Measurements from ENCODE around the gene TLCD2.
A peak's percentile ranks its signal among the peaks of the same experiment; 100 is the strongest.
"Not testable (repeated sequence)": the region's sequence is repeated elsewhere in the genome, so short reads cannot be mapped to it uniquely, and the experiment has no call there.

TLCD2 gene

DNA sequence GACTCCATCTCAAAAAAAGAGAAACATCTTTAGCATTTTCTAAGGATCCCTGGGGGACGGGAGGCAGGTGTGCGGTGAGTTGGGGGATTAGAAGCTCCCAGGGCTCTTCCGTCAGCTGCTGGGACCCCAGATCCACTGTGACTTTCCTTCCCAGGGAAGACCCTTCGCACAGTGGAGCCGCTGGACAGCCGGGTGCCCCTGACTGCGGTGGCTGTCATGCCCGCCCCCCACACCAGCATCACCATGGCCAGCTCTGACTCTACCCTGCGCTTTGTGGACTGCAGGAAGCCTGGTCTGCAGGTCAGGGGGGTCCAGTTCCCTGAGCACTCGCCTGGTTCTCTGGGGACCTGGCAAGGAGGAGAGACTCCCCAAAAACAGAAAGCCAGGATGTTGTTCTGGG lies 25.2 kb upstream of the TLCD2 start:
- DNase-seq, result no peak

DNA sequence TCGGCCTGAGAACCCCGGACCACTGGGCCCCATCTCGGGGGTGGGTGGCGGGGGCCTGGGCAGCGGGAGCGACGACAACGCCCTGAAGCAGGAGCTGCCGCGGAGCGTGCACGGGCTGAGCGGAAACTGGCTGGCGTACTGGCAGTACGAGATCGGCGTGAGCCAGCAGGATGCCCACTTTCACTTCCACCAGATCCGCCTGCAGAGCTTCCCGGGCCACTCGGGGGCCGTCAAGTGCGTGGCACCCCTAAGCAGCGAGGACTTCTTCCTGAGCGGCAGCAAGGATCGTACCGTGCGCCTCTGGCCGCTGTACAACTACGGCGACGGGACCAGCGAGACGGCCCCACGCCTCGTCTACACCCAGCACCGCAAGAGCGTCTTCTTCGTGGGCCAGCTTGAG lies 23.6 kb upstream of the TLCD2 start:
- DNase-seq, result no peak

DNA sequence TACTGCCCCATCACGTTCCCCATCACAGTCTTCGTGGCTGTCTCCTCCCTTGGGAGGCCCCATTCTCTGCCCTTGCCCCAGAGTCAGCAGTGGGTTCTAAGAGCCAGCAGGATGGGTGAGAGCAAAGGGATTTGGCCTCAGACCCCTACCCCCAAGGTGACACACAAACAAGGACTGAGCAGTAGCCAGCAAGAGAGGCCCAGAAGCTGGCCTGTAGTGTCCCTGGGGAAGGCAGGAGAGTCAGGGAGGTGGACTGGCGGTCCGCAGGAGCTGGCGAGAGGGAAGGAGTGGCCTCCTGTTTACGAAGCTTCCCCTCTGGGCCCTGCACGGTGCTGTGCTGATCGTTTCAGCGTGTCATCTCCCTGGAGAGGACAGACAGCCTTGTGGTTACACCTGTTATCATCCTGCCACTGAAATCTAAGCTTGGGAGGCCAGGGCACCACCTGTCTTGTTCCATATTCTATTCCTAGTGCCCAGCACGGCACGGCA lies 22.7 kb upstream of the TLCD2 start:
- DNase-seq, result no peak

DNA sequence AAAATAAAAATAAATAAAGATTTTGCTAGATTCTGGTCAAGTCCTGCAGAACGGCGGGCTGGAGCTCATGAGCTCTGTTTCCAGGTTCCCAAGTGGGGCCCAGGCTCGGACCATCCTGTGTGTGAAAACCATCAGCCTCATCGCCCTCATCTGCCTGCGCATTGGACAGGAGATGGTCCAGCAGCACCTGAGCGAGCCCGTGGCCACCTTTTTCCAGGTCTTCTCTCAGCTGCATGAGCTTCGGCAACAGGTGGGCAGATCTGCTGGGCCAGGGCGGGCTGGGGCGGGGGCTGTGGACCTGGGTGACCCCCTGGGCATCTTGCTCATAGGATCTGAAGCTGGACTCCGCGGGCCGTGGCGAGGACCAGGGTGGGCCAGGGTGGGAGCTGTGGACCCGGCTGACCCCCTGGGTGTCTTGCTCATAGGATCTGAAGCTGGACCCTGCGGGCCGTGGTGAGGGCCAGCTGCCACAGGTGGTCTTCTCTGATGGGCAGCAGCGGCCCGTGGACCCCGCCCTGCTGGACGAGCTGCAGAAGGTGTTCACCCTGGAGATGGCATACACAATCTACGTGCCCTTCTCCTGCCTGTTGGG lies 22.2 kb upstream of the TLCD2 start:
- DNase-seq, result no peak

DNA sequence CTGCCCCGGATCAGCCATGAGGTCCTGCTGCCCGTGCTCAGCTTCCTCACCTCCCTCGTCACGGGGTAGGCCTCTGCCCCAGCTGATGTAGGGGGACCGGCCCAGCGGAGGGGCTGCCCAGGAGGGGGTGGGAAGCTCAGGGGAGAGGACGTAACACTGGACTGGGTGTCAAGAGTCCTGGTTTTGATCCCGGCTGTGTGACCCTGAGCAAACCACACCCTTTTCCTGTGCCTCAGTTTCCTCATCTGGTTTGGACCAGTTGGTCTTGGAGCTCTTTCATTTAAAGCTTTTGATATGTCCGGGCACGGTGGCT lies 21.0 kb upstream of the TLCD2 start:
- no peak for DNase-seq

DNA sequence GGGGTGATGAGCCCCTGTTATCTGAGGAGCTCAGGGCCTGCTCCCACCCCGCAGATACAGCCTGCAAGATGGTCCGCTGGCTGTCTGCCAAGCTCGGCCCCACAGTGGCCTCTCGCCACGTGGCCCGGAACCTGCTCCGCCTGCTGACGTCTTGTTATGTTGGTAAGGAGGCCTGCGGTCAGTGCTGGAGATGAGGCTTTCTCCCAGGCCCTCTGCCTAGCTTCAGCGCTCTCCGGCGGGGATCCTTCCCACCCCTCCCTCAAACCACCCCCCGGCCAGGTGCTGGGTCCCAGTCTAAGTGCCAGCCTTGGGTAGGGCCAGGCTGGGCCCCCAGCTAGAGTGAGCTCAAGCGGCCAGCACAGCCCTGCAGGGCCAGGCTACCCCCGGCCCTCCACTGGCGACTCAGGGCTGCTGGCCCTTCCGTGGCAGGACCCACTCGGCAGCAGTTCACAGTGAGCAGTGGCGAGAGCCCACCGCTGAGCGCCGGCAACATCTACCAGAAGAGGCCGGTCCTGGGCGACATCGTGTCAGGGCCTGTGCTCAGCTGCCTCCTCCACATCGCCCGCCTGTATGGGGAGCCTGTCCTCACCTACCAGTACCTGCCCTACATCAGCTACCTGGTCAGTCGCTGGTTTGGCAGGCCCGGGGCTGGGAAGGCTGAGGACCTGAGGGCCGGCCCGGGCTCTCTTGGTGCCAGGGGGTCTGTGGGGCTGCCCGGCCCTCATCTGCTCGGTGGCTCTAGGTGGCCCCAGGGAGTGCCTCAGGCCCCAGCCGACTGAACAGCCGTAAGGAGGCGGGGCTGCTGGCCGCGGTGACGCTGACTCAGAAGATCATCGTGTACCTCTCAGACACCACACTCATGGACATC lies 20.4 kb upstream of the TLCD2 start:
- peak; percentile 49 for DNase-seq

DNA sequence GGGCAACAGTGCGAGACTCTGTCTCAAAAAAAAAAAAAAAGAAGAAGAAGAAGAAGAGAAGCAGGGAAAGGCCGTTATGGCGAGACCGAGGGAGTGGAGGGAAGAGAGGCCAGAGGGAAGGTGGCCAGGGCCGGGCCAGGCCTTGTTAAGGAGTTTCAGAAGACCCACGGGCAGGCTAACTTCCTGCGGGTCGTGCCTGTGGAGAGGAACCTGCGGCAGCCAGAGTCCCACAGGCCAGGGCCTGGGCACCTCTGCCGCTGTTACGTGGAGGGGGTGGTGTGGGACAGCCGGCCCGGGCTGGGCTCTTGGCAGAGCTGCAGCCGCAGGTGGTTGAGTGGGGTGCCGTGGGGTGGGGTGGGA lies 19.8 kb upstream of the TLCD2 start:
- no peak for DNase-seq

DNA sequence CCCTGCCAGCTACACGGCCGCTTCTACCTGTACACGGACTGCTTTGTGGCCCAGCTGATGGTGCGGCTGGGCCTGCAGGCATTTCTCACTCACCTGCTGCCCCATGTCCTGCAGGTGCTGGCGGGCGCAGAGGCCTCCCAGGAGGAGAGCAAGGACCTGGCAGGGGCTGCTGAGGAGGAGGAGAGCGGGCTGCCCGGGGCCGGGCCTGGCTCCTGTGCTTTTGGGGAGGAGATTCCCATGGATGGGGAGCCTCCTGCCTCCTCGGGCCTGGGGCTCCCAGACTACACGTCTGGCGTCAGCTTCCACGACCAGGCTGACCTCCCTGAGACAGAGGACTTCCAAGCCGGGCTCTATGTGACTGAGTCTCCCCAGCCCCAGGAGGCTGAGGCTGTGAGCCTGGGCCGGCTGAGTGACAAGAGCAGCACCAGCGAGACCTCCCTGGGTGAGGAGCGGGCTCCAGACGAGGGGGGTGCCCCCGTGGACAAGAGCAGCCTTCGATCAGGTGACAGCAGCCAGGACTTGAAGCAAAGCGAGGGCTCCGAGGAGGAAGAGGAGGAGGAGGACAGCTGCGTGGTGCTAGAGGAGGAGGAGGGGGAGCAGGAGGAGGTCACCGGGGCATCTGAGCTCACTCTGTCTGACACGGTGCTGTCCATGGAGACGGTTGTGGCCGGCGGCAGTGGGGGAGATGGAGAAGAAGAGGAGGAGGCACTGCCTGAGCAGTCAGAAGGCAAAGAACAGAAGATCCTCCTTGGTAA lies 17.9 kb upstream of the TLCD2 start:
- no peak for DNase-seq

DNA sequence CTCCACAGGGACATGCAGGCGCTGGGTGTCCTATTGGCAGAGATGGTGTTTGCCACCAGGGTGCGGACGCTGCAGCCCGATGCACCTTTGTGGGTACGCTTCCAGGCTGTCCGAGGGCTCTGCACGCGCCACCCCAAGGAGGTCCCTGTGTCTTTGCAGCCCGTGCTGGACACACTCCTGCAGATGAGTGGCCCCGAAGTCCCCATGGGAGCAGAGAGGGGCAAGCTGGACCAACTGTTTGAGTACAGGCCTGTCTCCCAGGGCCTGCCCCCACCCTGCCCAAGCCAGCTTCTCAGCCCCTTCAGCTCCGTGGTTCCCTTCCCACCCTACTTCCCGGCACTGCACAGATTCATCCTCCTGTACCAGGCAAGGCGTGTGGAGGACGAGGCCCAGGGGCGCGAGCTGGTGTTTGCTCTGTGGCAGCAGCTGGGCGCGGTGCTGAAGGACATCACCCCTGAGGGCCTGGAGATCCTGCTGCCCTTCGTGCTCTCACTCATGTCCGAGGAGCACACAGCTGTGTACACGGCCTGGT lies 17.1 kb upstream of the TLCD2 start:
- no peak for DNase-seq

DNA sequence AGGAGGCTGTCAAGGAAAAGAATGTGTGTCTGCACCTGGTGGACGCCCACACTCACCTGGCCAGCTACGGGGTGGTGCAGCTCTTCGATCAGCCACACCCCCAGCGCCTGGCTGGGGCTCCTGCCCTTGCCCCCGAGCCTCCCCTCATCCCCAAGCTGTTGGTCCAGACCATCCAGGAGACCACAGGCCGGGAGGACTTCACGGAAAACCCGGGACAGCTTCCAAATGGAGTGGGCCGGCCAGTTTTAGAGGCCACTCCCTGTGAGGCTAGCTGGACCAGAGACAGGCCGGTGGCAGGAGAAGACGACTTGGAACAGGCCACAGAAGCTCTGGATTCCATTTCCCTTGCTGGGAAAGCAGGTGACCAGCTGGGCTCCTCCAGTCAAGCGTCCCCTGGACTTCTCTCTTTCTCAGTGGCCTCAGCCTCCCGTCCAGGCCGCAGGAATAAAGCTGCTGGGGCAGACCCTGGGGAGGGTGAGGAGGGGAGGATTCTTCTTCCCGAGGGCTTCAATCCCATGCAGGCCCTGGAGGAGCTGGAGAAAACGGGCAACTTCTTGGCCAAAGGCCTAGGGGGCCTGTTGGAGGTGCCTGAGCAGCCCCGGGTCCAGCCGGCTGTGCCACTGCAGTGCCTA lies 16.6 kb upstream of the TLCD2 start:
- DNase-seq, result no peak

DNA sequence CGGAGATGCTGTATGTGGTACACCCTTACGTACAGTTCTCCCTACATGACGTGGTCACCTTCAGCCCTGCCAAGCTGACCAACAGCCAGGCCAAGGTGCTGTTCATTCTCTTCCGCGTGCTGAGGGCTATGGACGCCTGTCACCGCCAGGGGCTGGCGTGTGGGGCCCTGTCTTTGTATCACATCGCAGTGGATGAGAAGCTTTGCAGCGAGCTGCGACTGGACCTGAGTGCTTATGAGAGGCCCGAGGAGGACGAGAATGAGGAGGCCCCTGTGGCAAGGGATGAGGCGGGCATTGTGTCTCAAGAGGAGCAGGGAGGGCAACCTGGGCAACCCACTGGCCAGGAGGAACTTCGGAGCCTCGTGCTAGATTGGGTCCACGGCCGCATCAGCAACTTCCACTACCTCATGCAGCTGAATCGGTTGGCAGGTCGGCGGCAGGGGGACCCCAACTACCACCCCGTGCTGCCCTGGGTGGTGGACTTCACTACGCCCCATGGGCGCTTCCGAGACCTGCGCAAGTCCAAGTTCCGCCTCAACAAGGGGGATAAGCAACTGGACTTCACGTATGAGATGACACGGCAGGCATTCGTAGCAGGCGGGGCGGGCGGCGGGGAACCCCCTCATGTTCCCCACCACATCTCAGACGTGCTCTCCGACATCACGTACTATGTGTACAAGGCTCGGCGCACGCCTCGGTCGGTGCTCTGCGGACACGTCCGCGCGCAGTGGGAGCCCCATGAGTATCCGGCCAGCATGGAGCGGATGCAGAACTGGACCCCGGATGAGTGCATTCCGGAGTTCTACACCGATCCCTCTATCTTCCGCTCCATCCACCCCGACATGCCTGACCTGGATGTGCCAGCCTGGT lies 15.7 kb upstream of the TLCD2 start:
- no peak for DNase-seq

DNA sequence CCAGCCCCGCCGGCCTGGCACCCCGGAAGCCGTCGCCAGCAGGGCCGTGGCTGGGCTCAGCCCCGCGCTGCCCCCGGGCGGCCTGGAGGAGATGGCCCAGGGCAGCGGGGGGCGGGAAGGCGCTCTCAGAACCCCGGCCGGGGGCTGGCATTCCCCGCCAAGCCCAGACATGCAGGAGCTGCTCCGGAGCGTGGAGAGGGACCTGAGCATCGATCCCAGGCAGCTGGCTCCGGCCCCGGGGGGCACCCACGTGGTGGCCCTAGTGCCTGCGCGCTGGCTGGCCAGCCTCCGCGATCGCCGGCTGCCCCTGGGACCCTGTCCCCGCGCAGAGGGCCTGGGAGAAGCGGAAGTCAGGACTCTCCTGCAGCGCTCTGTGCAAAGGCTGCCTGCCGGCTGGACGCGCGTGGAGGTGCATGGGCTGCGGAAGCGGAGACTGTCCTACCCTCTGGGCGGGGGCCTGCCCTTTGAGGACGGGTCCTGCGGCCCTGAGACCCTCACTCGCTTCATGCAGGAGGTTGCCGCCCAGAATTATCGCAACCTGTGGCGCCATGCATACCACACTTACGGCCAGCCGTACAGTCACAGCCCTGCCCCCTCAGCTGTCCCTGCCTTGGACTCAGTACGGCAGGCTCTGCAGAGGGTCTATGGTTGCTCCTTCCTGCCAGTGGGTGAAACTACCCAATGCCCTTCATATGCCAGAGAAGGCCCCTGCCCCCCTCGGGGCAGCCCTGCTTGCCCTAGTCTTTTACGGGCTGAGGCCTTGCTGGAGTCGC lies 14.9 kb upstream of the TLCD2 start:
- peak; percentile 59 for DNase-seq

DNA sequence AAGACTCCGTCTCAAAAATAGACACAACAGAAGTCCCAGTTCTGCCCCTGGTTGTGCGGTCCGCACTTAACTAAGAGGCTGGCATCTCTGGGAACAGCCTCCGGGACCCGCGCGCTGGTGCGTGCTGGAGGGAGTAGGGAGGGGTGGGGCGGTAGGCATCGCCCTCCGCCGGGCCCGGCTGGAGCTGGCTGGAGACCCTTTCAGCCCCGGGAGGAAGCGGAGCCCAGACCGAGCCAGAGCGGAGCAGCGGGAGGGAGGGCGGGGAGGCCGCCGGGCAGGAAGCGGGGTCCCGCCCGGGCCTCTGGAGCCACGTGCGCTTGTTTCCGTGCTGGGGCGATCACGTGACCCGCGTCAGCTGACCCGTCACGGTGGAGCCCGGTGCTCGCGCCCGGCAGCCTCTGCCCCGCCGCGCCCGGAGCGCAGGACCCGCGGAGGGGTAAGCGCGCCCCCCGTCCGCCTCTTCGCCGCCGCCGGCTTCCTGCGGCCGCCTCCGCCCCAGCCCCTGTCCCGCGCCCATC lies 14.2 kb upstream of the TLCD2 start, which contains the start of gene WDR81:
WDR81 (plus strand) TSS at position 354 of the 518 bp plus-strand sequence. CDS start 256 bp downstream, outside the sequence.
- DNase-seq, result peak; percentile 92

DNA sequence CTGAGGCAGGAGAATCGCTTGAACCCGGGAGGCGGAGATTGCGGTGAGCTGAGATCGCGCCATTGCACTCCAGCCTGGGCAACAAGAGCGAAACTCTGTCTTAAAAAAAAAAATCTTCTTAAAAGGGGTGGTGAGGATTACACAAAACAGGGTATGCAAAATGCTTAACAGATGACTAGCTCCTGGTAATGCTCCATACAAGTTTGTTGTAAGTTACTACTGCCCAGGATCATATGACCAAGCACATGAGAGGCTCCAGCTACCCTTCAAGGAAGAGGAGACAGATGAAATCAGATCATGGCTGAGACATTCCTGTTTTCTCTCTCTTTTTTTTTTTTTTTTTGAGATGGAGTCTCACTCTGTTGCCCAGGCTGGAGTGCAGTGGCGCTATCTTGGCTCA lies 11.8 kb upstream of the TLCD2 start:
- not testable (repeated sequence) for DNase-seq

DNA sequence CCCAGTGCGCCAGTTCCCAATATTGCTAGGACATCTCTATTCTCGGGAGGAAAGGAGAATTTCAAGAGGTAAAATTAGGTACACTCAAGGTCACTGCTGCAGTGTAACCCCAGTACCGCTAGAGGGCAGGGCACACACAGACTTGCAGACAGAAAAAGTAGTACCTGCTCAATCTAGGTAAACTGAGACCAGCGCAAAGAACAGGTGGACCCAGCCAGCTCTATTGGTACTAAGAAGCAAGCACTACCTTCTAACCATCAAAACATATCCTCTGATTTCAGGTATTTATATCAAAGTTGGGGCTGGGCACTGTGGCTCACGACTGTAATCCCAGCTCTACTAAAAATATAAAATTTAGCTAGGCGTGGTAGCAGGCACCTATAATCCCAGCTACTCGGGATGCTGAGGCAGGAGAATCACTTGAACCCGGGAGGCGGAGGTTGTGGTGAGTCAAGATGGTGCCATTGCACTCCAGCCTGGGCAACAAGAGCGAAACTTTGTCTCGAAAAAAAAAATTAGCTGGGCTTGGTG lies 10.7 kb upstream of the TLCD2 start:
- peak; percentile 76 for DNase-seq

DNA sequence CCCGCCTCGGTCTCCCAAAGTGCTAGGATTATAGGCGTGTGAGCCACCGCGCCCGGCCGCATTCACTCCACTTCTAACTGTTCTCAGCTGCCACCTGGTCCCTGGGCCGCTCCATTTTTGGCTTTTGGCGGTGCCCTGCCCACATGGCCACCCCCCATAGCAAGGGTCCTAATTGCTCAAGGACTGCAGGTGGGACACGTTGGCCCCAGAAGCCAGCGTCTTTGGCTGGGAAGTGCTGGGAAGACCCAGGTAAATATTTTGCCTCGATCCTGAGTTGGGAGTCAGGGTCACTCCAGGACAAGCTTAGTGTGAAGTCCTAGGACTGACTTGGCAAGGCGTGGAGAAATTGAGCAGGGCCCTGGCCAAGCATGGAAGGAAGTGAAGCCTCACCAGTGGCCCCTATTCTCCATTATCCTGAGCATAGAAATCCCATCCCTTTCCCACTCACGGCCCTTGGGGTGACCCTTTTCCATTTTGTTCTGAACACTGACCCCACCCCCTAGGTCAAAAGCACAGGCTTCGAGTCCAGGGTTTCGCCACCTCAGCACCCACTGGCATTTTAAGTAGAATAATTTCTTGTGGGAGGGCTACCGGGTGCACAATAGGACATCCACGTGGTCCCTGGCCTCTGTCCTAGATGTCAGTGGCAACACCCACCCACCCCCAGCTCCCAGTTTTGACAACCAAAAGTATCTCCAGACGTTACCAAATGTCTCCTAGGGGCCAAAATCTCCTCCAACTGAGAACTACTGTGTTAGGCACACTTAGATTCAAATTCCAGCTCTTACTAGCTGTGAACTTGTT lies 8.4 kb upstream of the TLCD2 start:
- no peak for DNase-seq

DNA sequence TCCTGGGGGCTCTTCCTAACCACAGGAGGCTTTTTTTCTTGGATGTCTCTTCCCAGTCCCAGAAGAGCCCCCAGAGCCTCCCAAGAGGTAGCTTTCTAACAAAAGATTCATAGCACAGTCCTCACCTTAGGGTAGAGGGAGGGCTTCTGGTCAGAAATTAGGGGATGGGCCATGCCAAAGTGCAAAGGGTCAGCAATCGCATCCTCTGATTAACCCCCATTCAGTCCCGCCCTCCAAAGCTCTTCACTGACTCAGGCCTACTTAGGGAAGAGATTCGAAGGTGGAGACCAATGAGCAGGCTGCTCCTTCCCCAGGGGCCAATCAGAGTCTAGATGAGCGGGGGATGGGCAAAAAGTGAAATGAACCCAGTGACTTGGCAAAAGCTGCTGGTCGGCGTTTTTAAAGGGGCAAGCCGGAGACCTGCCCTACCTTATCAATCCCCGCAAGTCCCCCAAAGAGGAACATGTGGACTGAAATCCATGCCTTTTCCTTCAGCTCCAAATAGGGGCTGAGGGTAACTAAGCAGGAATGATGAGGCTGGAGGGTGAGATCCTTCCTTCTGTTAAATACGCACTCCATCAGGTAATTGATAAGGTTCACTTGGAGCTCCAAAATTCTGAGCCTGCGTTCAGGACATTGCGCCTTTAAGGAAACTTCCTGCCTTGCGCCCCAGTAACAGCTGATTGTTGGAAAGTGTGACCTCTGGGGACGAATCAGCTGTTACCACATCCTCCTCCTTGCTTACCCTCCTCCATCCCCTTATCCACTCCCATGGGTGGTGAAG lies 6.9 kb upstream of the TLCD2 start:
- DNase-seq, result peak; percentile 98

DNA sequence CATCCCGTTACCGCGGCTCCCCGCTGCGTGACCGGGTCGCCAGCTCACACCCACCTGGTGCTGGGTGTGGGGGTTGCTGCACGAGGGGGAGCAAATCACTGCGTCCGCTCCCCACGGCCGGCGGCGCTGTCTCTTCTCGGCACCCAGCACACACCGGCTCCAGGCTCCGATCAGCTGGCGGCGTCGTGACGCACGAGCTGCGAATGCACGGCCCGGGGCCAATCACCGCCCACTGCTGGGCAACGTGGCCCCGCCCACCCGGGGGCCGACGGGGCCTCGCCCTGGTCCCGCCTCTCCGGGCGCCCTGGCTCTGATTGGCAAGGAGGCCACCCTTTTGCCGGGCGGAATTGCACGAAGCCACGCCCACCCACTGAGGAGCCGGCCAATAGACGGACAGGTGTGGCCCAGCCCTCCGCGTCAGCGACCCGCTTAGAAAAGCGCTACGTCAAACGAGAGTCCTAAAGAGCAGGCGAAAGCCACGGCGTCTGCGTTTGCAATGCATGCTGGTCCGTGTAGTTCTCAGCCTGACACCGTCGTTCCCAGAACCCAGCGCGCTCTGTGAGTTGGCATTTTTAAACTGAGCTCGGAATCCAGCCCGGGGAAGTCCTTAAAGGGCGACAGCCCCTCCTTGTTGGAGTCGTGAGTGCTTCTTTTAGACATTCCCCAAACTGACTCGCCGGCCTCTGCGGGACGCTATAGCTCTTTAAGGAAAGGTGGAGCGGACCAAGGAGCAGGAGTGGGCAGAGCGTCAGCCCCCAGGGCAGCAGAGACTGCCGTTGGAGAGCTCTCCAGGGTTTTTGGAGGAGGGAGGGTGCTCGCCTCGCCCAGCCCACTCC lies 6.1 kb upstream of the TLCD2 start:
- peak; percentile 100 for DNase-seq

Measured in eye (tissue), 1 donor.